HTR-8/SVneo (cell line): ENCODE measurements around the gene KPNA4.
A peak's percentile ranks its signal among the peaks of the same experiment; 100 is the strongest.
"Not testable (repeated sequence)": the region's sequence is repeated elsewhere in the genome, so short reads cannot be mapped to it uniquely, and the experiment has no call there.

Experiments
- DNase-seq: peaks from one replicate; pipeline ENCODE4 v3.0.0; 2011; ENCODE audit warnings: low spot score, mixed read lengths; ENCODE audit not compliant: insufficient read length
- FAIRE-seq: peaks from 2 replicates; lab custom pipeline; 2011; peaks lifted over from hg19 to GRCh38; lab: Jason Lieb, UNC

KPNA4 gene

DNA sequence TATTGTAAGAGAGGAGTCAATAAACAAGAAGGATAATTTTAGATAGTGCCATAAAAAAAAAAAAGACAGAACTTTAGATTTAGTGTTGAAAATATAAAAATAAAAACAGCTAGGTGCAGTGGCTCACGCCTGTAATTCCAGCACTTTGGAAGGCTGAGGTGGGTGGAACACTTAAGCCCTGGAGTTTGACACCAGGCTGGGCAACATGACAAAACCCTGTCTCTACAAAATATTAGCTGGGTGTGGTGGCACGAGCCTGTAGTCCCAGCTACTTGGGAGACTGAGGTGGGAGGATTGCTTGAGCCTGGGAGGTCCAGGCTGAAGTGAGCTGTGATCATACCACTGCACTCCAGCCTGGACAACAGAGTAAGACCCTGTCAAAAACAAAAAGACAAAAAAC, 49.0 kb downstream of the KPNA4 start:
- not testable (repeated sequence) for FAIRE-seq, DNase-seq

DNA sequence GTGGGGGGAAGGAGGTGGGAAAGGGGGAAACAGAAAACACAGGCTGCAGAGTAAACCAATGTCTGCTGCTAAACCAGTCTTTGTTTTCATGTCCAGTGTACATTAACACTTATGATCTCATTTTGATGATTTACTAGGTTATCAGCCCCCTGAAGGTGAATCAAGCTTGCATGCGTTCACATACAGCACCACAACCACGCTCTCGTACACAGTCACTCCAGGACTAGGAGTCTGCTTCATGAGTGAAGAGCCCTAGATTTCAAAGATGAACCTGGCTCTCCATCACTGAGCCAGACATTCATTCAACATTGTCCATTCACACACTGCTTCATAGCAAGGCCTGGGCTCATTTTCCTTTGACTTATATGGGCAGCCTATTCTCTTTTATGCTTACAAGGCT, 64.0 kb downstream of the KPNA4 start:
- no peak for FAIRE-seq

DNA sequence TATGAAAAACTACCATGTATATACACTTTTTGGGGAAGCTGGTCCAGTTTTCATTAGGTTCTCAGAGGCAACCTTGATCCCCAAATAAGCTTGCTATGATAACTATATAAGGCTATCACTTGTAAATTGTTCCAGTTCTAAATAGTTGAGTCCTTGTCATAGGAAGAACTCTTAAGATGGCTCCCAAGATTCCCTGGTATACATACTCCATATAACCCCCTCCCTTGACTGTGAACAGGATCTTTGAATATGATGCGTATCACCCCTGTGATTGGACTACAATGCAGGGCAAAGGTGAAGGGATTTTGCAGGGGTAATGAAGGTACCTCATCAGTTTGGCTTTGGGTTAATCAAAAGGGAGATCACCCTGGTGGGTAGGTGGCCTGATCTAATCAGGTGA, 67.2 kb downstream of the KPNA4 start:
- DNase-seq (no peak), FAIRE-seq (no peak)

More for the DNA sequence above, 64.0 kb downstream of the KPNA4 start:
- DNase-seq: no peak

DNA sequence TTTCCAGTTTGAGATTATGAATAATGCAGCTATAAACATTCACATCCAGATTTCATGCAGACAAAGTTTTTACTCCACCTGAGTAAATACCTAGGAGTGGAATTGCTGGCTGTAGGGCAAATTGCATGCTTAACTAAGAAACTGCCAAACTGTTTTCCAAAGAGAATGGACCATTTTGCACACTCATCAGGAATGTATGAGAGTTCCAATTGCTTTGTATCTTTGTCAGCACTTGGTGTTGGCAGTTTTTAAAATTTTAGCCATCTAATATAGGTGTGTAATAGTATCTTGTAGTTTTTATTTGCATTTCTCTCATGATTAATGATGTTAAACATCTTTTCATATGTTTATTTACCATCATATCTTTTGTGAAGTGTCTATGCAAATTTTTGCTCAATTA, 75.2 kb downstream of the KPNA4 start:
- no peak for DNase-seq
- no peak for FAIRE-seq

DNA sequence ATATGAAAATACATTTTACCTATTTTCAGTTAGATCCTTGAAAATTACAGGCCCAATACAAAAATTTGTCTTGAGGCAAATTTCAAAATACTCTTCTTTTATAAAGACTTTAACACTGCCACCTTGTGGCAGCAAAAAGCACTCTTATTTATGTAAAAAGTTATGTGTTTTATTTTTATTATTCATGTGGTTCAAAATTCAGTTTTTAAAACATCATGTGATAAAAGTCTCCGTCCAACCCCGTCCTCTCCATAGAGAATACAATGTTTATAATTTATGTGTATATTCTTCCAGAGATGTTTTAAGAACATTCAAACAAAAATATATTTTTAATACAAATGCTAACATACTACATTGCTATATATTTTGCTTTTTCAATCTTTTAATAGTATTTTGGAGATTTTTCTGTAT, 78.9 kb downstream of the KPNA4 start:
- DNase-seq: no peak
- no peak for FAIRE-seq

DNA sequence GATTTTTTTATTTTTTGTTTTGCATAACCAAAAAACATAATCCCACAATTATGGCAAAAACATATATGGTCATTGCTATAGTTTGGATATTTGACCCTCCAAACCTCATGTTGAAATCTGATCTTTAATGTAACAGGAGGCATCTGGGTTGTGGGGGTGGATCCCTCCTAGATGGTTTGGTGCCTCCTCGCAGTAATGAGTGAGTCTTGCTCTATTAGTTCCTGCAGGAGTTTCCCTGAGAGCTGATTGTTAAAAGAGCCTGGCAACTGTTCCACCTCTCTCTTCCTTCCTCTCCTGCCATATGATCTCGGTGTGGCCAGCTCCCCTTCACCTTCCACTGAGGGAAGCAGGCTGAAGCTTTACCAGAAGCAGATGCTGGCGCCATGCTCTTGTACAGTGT, 82.6 kb downstream of the KPNA4 start:
- DNase-seq: no peak
- FAIRE-seq: no peak

DNA sequence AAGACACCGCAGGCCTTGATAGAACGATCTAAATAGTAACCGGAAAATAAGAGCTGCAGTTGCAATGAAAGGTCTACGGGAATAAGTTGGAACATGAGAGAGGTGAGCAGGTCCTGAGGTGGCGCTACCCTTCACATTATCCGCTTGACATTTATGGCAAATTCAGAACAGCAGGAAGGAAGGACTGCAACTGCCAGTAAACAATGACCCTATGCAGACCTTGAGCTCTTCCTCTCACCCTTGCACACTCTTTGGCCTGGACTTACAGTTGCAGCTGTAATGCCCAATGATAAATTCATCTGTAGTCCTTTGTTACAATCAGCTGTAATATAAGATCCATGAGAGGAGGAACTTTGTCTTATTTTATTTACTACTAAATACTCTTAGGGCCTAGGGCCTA, 83.5 kb downstream of the KPNA4 start:
- FAIRE-seq: no peak
- DNase-seq: no peak

DNA sequence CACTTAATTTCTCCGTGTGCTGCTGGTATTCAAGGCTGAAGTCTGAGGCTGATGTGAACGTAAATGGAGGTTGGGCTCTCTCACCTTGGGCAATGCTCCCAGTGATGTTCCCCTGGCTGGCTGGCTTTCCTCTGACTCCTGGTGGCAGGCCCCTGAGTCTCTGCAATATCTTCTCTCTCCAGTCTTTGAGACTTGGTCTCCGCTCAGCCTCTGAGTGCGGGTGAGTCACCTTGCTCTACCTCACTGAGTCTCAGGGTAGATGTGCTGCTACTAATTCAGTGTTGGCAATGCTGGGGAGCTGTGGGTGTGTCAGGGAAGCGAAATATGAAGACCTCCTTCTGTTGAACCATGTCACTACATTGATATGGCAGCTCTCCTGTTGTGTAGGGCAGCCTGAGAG, 84.4 kb downstream of the KPNA4 start:
- DNase-seq (no peak), FAIRE-seq (no peak)

DNA sequence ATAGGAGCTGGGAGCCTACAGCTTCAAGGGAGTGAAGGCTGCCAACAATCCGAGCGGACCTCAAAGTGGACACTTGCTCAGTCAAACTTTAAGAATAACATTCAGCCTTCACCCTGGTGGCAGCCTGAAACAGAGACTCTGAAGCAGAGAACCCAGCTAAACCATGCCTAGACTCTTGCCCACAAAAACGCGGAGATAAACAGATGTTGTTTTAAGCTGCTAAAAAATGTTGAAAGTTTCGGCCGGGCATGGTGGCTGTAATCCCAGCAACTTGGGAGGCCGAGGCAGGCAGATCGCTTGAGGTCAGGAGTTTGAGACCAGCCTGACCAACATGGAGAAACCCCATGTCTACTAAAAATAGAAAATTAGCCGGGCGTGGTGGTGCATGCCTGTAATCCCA, 86.0 kb downstream of the KPNA4 start:
- FAIRE-seq (no peak), DNase-seq (no peak)

DNA sequence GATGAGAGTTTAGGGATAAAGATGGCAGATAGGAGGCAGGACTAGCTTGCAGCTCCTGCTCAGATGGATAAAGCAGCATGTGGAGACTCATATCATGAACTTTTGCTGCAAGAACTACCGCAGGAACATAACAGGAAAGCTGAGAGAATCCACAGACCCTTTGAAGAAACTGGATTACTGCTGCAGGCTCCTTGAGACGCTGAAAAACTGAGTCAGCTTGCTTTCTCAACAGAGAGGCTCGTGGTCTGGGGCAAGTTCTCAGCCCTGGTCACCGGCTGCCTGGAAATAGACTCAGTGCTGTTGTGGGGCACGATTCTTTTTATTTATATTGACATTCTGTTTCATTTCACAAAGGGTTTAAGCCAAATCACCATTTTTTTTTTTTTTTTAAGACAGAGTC, 87.0 kb downstream of the KPNA4 start:
- FAIRE-seq (no peak), DNase-seq (no peak)

DNA sequence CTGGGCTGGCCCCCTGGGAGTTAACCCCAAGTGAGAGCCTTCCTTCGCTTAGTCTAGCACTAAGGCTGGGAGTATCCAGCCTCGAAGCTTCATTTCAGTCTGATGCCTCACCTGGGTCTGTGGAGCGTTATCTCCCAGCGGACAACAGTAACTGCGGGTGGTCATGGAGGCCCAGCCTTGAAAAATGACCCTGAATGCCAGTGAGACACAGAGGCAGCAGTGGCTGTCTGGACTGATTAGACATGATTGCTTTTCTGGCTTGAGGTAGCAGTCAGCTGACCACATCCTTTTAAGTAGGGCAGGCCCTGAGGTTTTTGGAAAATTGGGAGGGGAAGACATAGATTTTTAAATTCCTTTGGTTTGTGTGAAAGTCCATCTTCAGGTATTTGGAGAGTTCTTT, 87.6 kb downstream of the KPNA4 start:
- FAIRE-seq: no peak
- DNase-seq: no peak

DNA sequence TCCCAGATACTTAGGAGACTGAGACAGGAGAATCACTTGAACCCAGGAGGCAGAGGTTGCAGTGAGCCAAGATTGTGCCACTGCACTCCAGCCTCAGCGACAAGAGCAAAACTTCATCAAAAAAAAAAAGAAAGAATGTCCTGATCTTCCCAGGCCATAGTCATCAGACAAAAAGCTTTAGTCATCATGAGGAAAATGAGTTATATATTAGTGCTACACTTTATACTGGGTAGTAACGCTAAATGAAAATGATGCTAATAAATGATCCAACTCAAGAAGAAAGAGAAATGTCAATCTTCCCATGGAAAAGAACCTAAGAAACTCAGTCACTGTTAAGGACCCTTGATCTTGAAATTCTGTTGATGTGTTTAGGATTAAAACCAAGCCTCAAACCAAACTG, 89.5 kb downstream of the KPNA4 start:
- DNase-seq (no peak), FAIRE-seq (no peak)

DNA sequence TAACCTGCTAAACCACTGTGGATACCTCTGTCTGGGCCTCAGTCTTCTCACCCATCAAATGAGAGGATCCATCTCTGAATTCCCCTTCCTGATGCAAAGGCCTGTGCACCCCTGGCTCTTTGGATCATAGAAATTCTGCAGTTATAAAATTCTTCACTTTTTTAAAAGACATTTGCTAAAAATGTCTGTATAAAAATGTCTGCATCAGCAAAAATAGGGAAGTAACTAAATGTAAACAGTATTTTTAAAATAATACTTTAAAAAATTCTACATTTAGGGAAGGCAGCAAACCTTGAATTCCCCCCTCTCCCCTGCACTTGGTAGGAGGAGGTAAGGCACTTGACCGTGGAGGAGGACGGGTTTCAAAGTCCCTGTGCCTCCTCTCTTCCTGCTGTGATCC, 90.2 kb downstream of the KPNA4 start:
- FAIRE-seq: no peak
- no peak for DNase-seq

DNA sequence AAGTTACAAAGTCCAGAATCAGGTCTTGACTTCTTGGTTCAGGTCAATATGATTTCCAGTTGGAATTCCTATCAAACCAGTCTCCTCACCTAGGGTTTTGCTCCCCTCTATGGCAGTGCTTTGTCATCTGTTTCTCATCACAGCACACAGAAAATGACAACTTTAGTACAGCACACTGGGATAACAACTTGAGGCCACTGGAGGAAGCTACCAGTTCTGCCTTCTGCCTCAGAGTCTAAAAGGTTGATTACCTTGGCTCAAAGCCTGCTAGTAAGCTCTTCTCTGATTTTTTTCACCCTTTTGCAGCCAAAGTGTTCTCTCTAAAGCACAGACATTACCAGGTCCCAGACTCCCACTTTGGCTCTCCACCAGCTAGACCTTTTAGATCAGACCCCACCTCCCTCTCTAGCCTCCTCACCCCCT, 90.9 kb downstream of the KPNA4 start:
- no peak for FAIRE-seq
- no peak for DNase-seq

DNA sequence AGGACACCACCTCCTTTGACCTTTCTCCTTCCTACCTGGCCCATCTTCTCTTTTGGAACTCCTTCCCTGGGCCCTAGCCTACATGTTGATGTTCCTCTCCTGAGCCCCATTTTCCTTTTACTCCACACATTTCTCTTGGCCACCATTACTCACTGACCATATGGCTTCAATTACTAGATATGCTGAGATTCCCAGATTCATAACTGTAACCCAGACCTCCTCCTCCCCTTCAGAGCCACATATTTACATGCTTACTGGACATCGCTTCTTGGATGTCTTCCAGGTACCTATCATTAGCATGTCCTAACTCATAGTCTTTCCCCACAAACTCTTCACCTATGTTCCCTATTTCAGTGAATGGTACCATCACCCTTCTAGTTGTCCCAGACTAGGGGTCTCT, 91.4 kb downstream of the KPNA4 start:
- FAIRE-seq: no peak
- DNase-seq: peak; percentile 35

DNA sequence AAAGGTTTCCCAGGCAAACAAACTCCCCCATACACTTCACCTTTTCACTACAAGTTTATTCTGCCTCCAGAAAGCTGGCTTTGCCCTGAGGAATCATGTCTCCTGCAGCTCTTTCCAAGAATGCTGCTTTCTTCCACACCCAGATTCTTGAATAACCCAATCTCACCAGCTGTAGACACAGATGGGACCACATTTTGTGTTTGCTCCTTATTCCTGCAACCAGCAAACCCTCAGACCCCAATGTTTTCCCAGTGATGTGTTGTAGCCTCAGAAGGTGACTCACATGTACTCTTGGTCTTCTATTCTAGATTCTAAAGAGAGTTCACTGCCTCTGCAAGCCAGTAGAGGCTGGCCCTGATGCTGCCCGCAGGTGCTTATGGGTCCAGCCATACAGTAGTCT, 92.2 kb downstream of the KPNA4 start:
- no peak for DNase-seq
- FAIRE-seq: no peak

DNA sequence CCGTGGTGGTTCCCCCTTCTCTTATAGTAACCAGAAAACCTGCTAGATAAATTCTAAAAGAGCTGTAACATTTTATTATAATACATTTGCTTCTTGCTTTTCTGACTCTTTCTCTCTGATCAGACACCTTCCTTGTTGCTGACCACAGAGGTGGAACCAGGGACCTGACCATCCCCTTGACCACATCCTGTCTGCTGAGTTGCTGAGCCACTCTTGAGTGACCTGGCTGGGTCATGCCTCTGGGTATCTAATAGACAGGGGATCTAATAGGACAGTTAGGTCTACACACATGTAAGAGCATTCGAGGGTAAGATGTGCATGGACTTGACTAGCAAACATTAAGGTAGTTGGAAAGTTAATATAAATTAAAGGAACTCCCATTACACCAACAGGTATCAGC, 93.0 kb downstream of the KPNA4 start:
- no peak for FAIRE-seq
- no peak for DNase-seq

DNA sequence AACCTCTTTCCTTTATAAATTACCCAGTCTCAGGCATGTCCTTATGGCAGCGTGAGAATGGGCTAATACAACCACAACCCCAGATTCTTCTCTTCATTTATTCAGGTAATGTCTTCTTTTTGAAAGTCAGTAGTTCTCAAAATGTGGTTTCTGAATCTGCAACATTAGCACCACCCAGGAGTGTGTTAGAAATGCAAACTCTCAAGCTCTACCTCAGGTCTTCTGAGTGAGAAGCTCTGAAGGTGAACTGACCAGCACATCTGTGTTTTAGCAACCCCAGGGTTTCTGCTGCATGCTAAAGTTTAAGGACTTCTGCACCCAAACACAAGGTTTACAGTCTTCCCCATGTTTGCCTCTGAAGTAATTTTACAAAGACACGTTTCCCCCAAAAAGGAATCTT, 93.5 kb downstream of the KPNA4 start:
- no peak for FAIRE-seq
- no peak for DNase-seq

DNA sequence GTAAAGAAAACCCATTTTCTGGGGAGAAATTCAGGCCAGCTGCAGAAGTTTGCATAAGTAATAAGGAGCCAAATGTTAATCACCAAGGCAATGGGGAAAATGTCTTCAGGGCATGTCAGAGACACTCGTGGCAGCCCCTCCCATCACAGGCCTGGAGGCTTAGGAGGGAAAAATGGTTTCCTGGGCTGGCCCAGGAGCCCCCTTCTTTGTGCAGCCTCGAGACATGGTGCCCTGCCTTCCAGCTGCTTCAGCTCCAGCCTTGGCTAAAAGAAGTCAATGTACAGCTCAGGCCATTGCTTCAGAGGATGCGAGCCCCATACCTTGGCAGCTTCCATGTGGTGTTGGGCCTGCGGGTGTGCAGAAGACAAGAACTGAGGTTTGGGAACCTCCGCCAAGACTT, 95.2 kb downstream of the KPNA4 start:
- DNase-seq: no peak
- FAIRE-seq: no peak

DNA sequence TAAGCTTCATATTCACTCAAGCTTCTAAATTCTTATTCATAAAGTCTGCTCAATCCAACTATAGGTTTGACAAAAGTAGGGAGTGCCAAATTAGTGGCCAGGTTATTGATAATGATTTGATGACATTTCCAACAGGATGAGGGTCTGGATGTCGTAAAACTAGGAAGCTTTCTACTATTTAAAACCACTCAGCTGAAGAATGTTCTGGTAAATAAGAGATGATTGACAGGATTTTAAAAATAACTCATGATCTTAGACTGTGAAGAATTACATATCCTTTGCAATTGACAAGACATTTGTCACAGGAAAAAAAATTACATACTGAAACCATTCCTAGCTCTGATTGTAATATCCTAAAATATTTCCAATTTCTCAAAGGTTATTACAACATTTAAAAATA, 100.4 kb downstream of the KPNA4 start:
- FAIRE-seq (no peak), DNase-seq (no peak)

DNA sequence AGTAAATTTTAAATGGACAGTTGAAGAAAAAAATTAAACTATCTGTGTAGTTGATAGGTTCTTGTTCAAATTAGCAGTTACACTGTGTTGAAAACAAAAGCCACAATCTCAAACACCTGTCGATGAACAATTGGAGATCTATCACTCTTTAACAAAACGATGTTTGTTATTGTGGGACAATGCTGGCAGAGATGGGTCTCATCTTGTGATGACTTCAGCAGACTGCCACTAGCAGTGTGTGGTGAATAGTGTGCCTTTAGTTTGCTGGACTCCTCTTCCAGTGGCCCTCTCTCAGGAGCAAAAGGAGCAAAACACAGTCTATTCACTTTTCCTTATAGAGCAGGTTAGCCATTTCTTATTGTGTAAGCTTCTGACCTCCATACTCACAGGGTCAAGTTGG, 101.0 kb downstream of the KPNA4 start:
- DNase-seq (no peak), FAIRE-seq (no peak)

DNA sequence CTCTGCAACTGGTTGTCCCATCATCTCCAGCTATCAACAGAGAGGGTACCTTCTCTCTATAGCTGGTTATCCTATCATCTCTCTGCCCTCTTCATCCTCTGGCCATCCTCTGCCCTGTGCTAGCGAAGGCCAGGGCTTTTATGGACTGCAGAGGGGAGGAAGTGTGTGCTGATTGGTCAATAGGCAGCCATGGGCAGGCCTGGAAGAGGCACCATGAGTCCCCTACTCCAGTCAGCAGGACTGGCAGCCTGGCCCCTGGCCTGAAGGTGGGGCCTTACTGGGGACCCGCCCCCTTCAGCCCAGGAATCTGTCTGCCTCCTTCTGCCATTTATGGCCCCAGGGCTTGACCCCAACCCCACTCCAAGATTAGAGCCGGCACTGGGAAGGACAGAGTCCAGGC, 105.3 kb downstream of the KPNA4 start:
- no peak for FAIRE-seq
- DNase-seq: no peak

DNA sequence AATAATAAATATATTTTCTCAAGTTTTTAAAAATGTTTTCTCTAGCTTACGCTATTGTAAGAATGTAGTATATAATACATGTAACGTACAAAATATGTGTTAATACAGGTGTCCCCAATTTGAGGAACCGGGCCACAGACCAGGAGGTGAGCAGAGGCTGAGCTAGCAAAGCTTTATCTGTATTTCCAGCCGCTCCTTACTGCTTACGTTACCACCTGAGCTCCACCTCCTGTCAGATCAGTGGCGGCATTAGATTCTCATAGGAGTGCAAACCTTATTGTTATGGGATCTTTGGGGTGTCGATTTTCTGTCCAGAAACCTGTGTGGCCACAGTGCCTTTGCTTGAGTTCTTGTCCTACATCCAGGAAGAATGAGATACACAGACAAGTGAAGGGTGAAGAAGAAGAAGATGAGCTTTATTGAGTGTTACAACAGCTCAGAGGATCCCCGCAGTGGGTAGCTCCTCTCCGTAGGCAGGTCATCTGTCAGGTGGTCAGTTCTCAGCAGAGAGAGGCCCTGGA, 105.9 kb downstream of the KPNA4 start:
- FAIRE-seq (no peak), DNase-seq (no peak)
